RCC 7860 (cell line): ENCODE measurements around the gene SPSB2.
"Not testable (repeated sequence)": the region's sequence is repeated elsewhere in the genome, so short reads cannot be mapped to it uniquely, and the experiment has no call there.

ENCODE experiments used
- DNase-seq: peaks from one replicate; pipeline ENCODE4 v3.0.0-alpha.2; 2015; ENCODE audit warnings: low spot score
- FAIRE-seq: peaks from 2 replicates; lab custom pipeline; 2012; peaks lifted over from hg19 to GRCh38; lab: Jason Lieb, UNC

Gene SPSB2

GRCh38 chr12:6873094-6874014 lies at the start of gene SPSB2:
SPSB2 (minus strand) TSS chr12:6873303; CDS start chr12:6872901, 402 bp downstream.
- no peak for FAIRE-seq
- DNase-seq = peak; percentile 91

GRCh38 chr12:6921996-6922946 lies 49.2 kb upstream of the SPSB2 start:
- no peak for FAIRE-seq
- DNase-seq = no peak

GRCh38 chr12:6921539-6921938 lies 48.4 kb upstream of the SPSB2 start:
- FAIRE-seq = no peak

DNA sequence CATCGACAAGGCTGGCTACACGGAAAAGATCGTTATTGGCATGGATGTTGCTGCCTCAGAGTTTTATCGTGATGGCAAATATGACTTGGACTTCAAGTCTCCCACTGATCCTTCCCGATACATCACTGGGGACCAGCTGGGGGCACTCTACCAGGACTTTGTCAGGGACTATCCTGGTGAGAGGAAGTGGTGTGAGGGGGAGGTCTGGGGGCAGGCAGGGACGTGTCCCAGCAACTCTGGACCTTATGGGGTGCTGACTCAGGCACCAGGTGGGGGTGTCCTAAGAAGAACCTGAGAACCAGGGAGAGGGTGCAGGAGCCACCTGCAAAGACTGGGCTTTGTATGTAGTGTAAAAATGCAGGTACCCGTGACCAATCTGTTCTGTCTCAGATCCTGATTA lies 46.5 kb upstream of the SPSB2 start:
- FAIRE-seq (no peak), DNase-seq (no peak)

More at GRCh38 chr12:6921539-6921938, 48.4 kb upstream of the SPSB2 start:
- DNase-seq = no peak

GRCh38 chr12:6917491-6918231 lies 44.6 kb upstream of the SPSB2 start:
- DNase-seq (peak; percentile 50), FAIRE-seq (no peak)

DNA sequence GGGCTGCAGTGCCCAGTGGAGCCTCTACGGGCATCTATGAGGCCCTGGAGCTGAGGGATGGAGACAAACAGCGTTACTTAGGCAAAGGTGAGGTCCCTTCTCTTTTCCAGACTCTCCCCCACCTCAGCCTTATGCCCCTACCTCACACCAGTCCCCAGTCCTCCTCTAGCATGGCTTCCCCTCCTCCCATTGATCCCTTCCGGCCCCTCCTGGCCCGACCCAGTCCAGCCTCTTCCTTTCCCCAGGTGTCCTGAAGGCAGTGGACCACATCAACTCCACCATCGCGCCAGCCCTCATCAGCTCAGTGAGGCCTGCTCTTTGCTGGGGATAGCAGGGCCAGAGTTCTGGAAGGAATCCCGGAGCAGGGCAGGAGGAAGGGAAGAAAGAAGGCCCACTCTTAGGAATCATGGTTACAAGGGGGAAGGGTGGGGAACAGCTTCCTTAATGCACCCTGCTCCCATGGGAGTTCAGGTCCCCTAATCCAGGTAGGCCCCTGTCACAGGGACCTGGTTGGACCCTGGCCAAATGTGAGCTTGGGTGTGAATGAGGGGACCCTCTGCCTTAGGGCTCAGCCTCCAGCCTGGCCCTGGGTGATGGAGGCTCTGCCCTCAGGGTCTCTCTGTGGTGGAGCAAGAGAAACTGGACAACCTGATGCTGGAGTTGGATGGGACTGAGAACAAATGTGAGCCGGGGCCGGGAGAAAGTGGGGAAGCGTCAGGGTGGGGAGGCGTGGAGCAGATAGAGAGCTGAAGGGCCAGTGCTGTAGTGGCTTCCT lies 43.5 kb upstream of the SPSB2 start:
- FAIRE-seq (no peak), DNase-seq (no peak)

DNA sequence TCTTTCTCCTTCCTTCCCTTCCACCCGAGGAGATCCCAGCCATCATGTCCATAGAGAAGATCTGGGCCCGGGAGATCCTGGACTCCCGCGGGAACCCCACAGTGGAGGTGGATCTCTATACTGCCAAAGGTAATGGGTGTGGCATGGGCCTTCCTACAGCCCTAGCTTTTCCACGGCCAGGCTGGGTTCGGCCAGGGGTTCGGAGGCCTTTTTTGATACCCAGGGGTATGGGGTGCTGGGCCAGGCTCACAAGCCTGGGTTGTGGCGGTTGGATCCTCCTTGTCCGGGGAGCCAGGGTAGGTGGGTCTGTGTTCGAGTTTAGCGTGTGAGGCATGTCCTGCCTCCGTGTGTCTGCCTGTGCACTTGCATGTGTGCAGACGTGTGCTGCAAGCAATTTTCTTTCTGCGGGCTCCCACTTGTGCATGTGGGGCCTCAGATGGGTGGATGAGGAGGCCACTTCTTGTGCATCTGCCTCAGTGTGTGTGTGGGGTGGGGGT lies 42.7 kb upstream of the SPSB2 start:
- DNase-seq (no peak), FAIRE-seq (no peak)

GRCh38 chr12:6914947-6915788 lies 42.1 kb upstream of the SPSB2 start:
- FAIRE-seq (no peak), DNase-seq (no peak)

DNA sequence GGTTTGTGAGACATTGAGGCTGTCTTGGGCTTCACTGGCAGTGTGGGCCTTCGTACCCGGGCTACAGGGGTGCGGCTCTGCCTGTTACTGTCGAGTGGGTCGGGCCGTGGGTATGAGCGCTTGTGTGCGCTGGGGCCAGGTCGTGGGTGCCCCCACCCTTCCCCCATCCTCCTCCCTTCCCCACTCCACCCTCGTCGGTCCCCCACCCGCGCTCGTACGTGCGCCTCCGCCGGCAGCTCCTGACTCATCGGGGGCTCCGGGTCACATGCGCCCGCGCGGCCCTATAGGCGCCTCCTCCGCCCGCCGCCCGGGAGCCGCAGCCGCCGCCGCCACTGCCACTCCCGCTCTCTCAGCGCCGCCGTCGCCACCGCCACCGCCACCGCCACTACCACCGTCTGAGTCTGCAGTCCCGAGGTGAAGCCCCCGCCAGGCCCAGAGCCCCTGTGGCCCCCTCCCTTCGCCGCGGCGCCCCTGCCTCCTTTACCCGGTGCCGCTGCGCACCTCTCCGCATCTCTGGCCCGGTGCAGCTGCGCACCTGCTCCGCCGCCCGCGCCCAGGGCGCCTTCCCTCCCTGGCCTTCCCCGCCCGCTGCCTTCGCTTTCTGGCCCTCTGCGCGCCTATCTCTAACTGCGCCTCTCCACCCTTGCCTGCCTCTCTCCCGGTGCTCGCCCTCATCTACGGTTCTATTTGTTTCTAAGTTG lies 41.3 kb upstream of the SPSB2 start, which contains the start of gene ENO2:
TSS of gene ENO2 (plus strand) at position 335 of the 701 bp plus-strand sequence. CDS start 1,253 bp downstream, outside the sequence.
- FAIRE-seq = no peak
- peak; percentile 16 for DNase-seq

GRCh38 chr12:6912164-6912935 lies 39.2 kb upstream of the SPSB2 start:
- FAIRE-seq (no peak), DNase-seq (no peak)

GRCh38 chr12:6909421-6910145 lies 36.5 kb upstream of the SPSB2 start:
- no peak for DNase-seq

DNA sequence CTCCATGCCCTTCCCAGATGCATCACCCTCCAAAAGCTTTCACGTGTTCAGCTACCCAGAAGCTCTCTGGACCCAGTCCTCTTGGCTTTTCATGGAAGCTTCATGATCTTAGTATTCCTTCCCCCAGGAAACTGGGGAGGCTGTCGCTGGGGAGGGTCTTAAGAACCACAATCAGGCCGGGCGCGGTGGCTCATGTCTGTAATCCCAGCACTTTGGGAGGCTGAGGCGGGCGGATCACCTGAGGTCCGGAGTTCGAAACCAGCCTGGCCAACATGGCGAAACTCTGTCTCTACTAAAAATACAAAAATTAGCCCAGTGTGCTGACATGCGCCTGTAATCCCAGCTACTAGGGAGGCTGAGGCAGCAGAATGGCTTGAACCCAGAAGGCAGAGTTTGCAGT lies 35.0 kb upstream of the SPSB2 start:
- not testable (repeated sequence) for FAIRE-seq

More at GRCh38 chr12:6909421-6910145, 36.5 kb upstream of the SPSB2 start:
- no peak for FAIRE-seq

DNA sequence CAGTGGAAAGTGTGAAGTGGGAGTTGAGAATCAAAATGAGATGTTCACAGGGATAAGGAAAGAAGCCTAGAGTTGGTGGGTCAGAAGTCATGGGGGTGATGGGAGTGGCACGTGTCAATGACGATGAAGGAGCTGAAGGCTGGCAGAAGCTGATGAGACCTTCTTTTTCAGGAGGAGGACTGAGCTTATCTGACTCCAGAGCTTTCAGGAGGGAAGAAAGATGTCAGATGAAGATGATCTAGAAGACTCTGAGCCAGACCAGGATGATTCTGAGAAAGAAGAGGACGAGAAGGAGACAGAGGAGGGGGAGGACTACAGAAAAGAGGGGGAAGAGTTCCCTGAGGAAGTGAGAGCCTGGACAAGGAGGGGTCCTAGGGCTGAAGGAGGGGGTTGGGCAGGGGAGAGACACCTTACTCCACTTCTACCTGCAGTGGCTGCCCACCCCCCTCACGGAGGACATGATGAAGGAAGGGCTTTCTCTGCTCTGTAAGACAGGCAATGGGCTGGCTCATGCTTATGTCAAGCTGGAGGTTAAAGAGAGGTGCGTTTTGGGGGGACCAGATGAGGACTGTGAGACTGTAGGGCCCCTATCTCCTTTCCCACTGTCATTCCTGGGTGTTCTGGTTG lies 32.4 kb upstream of the SPSB2 start:
- DNase-seq (no peak), FAIRE-seq (no peak)

More for the DNA sequence above, 35.0 kb upstream of the SPSB2 start:
- DNase-seq = not testable (repeated sequence)

- FAIRE-seq = peak; percentile 84
- DNase-seq = peak; percentile 79
Measured at GRCh38 chr12:6904280-6905276, 31.5 kb upstream of the SPSB2 start, which contains the start of gene LRRC23. LRRC23 (plus strand) TSS chr12:6904822; CDS start chr12:6905634, 812 bp downstream.

DNA sequence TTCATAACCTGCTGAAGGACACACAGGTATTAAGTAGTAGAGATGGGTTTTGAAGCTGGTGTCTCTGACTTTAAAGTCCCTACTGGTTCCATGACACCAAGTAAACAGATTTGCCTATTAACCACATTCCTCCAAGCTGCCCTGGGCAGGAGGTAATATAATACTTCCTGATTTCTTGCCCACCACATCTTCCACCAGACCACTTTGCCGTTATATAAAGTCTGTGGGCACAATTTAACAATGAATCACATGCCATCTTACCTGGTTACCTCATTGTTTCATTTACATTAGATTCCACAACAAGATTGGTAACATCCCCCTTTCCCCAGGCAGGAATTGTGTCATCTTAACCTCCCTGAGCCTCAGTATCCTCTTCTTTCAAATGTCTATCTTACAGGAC lies 30.6 kb upstream of the SPSB2 start:
- DNase-seq = peak; percentile 49
- no peak for FAIRE-seq
